ENCODE results near the gene CBR1. TPM values are rescaled to one million over a fixed set of nuclear protein-coding genes. Genes with fewer than 3 reads are reported as not detected.

The CBR1 gene
- 98.5 and 154 TPM in 2 replicates for total RNA-seq

GRCh38 chr21:36069713-36070583 is at the start of gene CBR1:
Gene CBR1 (plus strand): TSS chr21:36070024. CDS start chr21:36070116, 92 bp downstream.
- DNase-seq (ENCODE audit: low read depth, low spot score), result peak; percentile 54

- DNase-seq (ENCODE audit: low read depth, low spot score), result no peak
Observed at GRCh38 chr21:36021251-36021837, 48.5 kb upstream of the CBR1 start.

- no peak for DNase-seq (ENCODE audit: low read depth, low spot score)
Observed at GRCh38 chr21:36022427-36023091, 47.3 kb upstream of the CBR1 start.

GRCh38 chr21:36023092-36023480 is 46.7 kb upstream of the CBR1 start:
- no peak for DNase-seq (ENCODE audit: low read depth, low spot score)

- no peak for DNase-seq (ENCODE audit: low read depth, low spot score)
Observed at GRCh38 chr21:36024782-36025181, 45.0 kb upstream of the CBR1 start.

GRCh38 chr21:36027347-36027746 is 42.5 kb upstream of the CBR1 start:
- no peak for DNase-seq (ENCODE audit: low read depth, low spot score)

- DNase-seq (ENCODE audit: low read depth, low spot score), result no peak
Observed at GRCh38 chr21:36028127-36029069, 41.4 kb upstream of the CBR1 start.

- no peak for DNase-seq (ENCODE audit: low read depth, low spot score)
Observed at GRCh38 chr21:36029309-36029708, 40.5 kb upstream of the CBR1 start.

GRCh38 chr21:36030581-36031189 is 39.1 kb upstream of the CBR1 start:
- DNase-seq (ENCODE audit: low read depth, low spot score), result no peak

GRCh38 chr21:36032647-36033406 is 37.0 kb upstream of the CBR1 start:
- DNase-seq (ENCODE audit: low read depth, low spot score), result no peak

- DNase-seq (ENCODE audit: low read depth, low spot score), result no peak
Observed at GRCh38 chr21:36034211-36034913, 35.5 kb upstream of the CBR1 start.

GRCh38 chr21:36035381-36035791 is 34.4 kb upstream of the CBR1 start:
- DNase-seq (ENCODE audit: low read depth, low spot score), result no peak

- DNase-seq (ENCODE audit: low read depth, low spot score), result no peak
Observed at GRCh38 chr21:36038701-36039497, 30.9 kb upstream of the CBR1 start.

- no peak for DNase-seq (ENCODE audit: low read depth, low spot score)
Observed at GRCh38 chr21:36039861-36040260, 30.0 kb upstream of the CBR1 start.

GRCh38 chr21:36040389-36040788 is 29.4 kb upstream of the CBR1 start:
- no peak for DNase-seq (ENCODE audit: low read depth, low spot score)

GRCh38 chr21:36041910-36042309 is 27.9 kb upstream of the CBR1 start:
- no peak for DNase-seq (ENCODE audit: low read depth, low spot score)

GRCh38 chr21:36044056-36044455 is 25.8 kb upstream of the CBR1 start:
- no peak for DNase-seq (ENCODE audit: low read depth, low spot score)

GRCh38 chr21:36045993-36046392 is 23.8 kb upstream of the CBR1 start:
- DNase-seq (ENCODE audit: low read depth, low spot score), result no peak

- DNase-seq (ENCODE audit: low read depth, low spot score), result no peak
Observed at GRCh38 chr21:36047139-36047538, 22.7 kb upstream of the CBR1 start.
